Measurements from ENCODE around the gene SGK2.

DNA sequence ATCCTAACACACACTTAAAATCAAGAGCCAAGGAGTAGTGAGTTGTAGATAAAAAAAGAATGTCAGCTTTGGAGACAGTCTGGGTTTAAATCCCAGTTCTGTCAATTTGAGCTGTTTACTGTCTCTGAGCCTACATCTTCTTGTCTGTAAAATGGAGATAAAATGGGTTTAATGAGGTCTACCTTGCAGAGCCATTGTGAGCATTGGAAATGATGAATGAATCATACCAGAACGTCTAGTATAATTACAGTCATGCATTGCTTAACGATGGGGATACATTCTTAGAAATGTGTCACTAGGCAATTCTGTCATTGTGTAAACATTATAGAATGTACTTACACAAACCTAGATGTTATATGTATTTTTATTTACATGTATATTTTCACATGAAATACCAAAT, 17.6 kb upstream of the SGK2 start:
- no peak for TF ChIP-seq PAX5 (IDR thresholded peaks at IDR 0.05; ENCODE audit: insufficient read depth, low read length, severe bottlenecking)
- TF ChIP-seq POLR2A (IDR thresholded peaks at IDR 0.05; ENCODE audit: low read depth, low read length), result no peak
- no peak for TF ChIP-seq POLR2AphosphoS5 (IDR thresholded peaks at IDR 0.05; ENCODE audit: low read depth, low read length)
- TF ChIP-seq TAF1 (IDR thresholded peaks at IDR 0.05; ENCODE audit: low read depth, low read length), result no peak
- TF ChIP-seq POU2F2 (IDR thresholded peaks at IDR 0.05; ENCODE audit: low read depth, low read length), result no peak
- no peak for TF ChIP-seq SPI1 (IDR thresholded peaks at IDR 0.05; ENCODE audit: low read depth, low read length)

All from GM12891 (cell line).